Vagina (tissue), 2 donors: Measurements from ENCODE around the gene SEC22C.

Experiments used
- POLR2A ChIP-seq, 2 donors: fragments of 450-650 bp; IDR thresholded peaks; one replicate each; pipeline ENCODE4 v1.6.1; 2017; ENCODE audit warnings: antibody characterized with exemption in 2 of 2, mild to moderate bottlenecking in 2 of 2, moderate library complexity in 2 of 2
- POLR2AphosphoS5 ChIP-seq, 2 donors: sonication (generic); formaldehyde crosslinking; IDR thresholded peaks; one replicate each; pipeline ENCODE4 v1.9.0; 2017; ENCODE audit warnings: antibody characterized with exemption in 2 of 2, mild to moderate bottlenecking in 2 of 2, low read depth in 1 of 2; ENCODE audit not compliant: insufficient read depth in 1 of 2
- TF ChIP-seq, protein P1 (sequence below), 3 experiments: fragments of 450-650 bp in 2 of 3; fragments of 200-600 bp in 1 of 3; sonication (generic) in 1 of 3; IDR thresholded peaks; one replicate each; pipeline ENCODE4 v1.5.1; 2017 to 2019; ENCODE audit warnings: antibody characterized with exemption in 3 of 3, mild to moderate bottlenecking in 2 of 3, moderate library complexity in 2 of 3

DNA sequence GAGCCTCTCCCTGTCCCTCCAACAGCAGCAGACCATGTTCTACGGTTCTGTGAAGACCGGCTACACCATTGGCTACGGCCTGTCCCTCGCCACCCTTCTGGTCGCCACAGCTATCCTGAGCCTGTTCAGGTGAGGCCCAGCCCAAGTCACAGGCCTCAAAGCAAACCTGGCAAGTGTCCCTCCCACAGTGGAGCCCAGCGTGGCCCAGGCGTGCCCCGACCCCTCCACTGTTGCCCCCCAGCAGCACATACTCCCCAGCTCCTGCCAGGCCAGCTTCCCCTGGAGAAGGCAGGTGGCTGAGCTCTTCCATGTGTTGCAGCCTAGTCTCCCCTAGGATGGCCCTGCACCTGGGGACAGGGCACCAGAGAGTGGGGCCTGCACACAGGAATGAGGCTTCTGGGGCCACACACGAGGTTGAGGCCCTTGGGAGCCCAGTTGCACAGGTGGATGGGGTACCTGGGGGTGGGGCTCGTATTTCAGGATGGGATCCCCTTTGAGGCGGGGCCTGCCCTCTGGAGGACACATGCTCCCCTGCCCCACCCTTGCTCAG, 54.3 kb downstream of the SEC22C start:
- TF ChIP-seq, protein P1, sequence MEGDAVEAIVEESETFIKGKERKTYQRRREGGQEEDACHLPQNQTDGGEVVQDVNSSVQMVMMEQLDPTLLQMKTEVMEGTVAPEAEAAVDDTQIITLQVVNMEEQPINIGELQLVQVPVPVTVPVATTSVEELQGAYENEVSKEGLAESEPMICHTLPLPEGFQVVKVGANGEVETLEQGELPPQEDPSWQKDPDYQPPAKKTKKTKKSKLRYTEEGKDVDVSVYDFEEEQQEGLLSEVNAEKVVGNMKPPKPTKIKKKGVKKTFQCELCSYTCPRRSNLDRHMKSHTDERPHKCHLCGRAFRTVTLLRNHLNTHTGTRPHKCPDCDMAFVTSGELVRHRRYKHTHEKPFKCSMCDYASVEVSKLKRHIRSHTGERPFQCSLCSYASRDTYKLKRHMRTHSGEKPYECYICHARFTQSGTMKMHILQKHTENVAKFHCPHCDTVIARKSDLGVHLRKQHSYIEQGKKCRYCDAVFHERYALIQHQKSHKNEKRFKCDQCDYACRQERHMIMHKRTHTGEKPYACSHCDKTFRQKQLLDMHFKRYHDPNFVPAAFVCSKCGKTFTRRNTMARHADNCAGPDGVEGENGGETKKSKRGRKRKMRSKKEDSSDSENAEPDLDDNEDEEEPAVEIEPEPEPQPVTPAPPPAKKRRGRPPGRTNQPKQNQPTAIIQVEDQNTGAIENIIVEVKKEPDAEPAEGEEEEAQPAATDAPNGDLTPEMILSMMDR (IDR thresholded peaks at IDR 0.05), result no peak
- no peak for TF ChIP-seq POLR2AphosphoS5 (IDR thresholded peaks at IDR 0.05; ENCODE audit: insufficient read depth in 1 of 2, low read depth in 1 of 2)
- no peak for TF ChIP-seq POLR2A (IDR thresholded peaks at IDR 0.05)
